CD14-positive monocyte (primary cell): ENCODE measurements around the gene MOGAT3. TPM values are rescaled to one million over a fixed set of nuclear protein-coding genes. Genes with fewer than 3 reads are reported as not detected.

ENCODE experiments used
- DNase-seq, 3 donors: peaks; one replicate each; pipeline ENCODE4 v3.0.0-alpha.2; 2011 to 2022
- H2AFZ ChIP-seq: 2 replicates; pipeline ENCODE4 v1.6.0; 2012; ENCODE audit warnings: mild to moderate bottlenecking, low read depth, low read length, inconsistent platforms; ENCODE audit not compliant: insufficient read depth, poor library complexity, severe bottlenecking
- H3K27ac ChIP-seq, 2 donors: 1 replicate in 1 of 2; 2 replicates in 1 of 2; pipeline ENCODE4 v1.5.1; 2012 to 2013; ENCODE audit warnings: low read length in 2 of 2, control low read depth in 1 of 2, inconsistent platforms in 1 of 2, low read depth in 1 of 2, mild to moderate bottlenecking in 1 of 2
- H3K27me3 ChIP-seq, 2 donors: one replicate each; pipeline versions ENCODE4 v1.6.0 to v1.6.1; 2011 to 2013; ENCODE audit warnings: low read length in 2 of 2; ENCODE audit not compliant: control insufficient read depth in 2 of 2, insufficient read depth in 2 of 2
- H3K36me3 ChIP-seq, 2 donors: replicated peaks in 1 of 2; 1 replicate in 1 of 2; 2 replicates in 1 of 2; pipeline versions ENCODE4 v1.5.1 to v1.6.1; 2012 to 2013; ENCODE audit warnings: low read length in 2 of 2, control low read depth in 1 of 2, inconsistent platforms in 1 of 2, mild to moderate bottlenecking in 1 of 2; ENCODE audit not compliant: insufficient read depth in 2 of 2, control insufficient read depth in 1 of 2
- H3K4me1 ChIP-seq, 2 donors: 1 replicate in 1 of 2; 2 replicates in 1 of 2; pipeline versions ENCODE4 v1.5.1 to v1.6.1; 2012 to 2013; ENCODE audit warnings: low read length in 2 of 2, control low read depth in 1 of 2, inconsistent platforms in 1 of 2, mild to moderate bottlenecking in 1 of 2, moderate library complexity in 1 of 2; ENCODE audit not compliant: insufficient read depth in 2 of 2, control insufficient read depth in 1 of 2
- H3K4me2 ChIP-seq: replicated peaks from 2 replicates; pipeline ENCODE3; 2012; ENCODE audit warnings: low read length, moderate library complexity, mild to moderate bottlenecking; ENCODE audit not compliant: poor library complexity, severe bottlenecking; ENCODE audit errors: extremely low read depth
- H3K4me3 ChIP-seq, 3 experiments: fragments of 200-600 bp in 1 of 3; sonication (generic) in 1 of 3; replicated peaks in 1 of 3; 1 replicate in 2 of 3; 2 replicates in 1 of 3; pipeline ENCODE4 v1.5.1; 2011 to 2013; ENCODE audit warnings: low read length in 3 of 3, mild to moderate bottlenecking in 3 of 3, control low read depth in 2 of 3, low read depth in 2 of 3, inconsistent platforms in 1 of 3, moderate library complexity in 1 of 3
- H3K79me2 ChIP-seq: 2 replicates; pipeline ENCODE4 v1.6.0; 2012; ENCODE audit warnings: mild to moderate bottlenecking, control low read depth, inconsistent platforms, low read length, moderate library complexity; ENCODE audit not compliant: insufficient read depth
- H3K9ac ChIP-seq: 2 replicates; pipeline ENCODE4 v1.6.0; 2017; ENCODE audit warnings: low read length, mild to moderate bottlenecking; ENCODE audit not compliant: insufficient read depth, poor library complexity, severe bottlenecking
- H3K9me3 ChIP-seq, 2 donors: replicated peaks in 1 of 2; 1 replicate in 1 of 2; 2 replicates in 1 of 2; pipeline versions ENCODE4 v1.5.1 to v1.6.1; 2012 to 2013; ENCODE audit warnings: low read length in 2 of 2, control low read depth in 1 of 2; ENCODE audit not compliant: control insufficient read depth in 1 of 2, insufficient read depth in 1 of 2
- H4K20me1 ChIP-seq: 2 replicates; pipeline ENCODE4 v1.6.0; 2012; ENCODE audit warnings: mild to moderate bottlenecking, low read length, control low read depth, moderate library complexity; ENCODE audit not compliant: insufficient read depth
- H3K27ac Mint-ChIP-seq, 7 donors: one replicate each; pipeline ENCODE4 v1.8.0; 2020; ENCODE audit warnings: mild to moderate bottlenecking in 7 of 7, mixed read lengths in 7 of 7, moderate library complexity in 6 of 7, inconsistent platforms in 2 of 7
- H3K27me3 Mint-ChIP-seq, 3 donors: one replicate each; pipeline ENCODE4 v1.8.0; 2021 to 2022; ENCODE audit warnings: low read depth in 3 of 3, mild to moderate bottlenecking in 3 of 3, mixed read lengths in 3 of 3, moderate library complexity in 3 of 3, inconsistent platforms in 1 of 3
- H3K36me3 Mint-ChIP-seq, 2 donors: one replicate each; pipeline ENCODE4 v1.8.0; 2020; ENCODE audit warnings: mixed read lengths in 2 of 2, inconsistent platforms in 1 of 2, mild to moderate bottlenecking in 1 of 2
- H3K4me1 Mint-ChIP-seq: one replicate; pipeline ENCODE4 v1.8.0; 2020; ENCODE audit warnings: mild to moderate bottlenecking, mixed read lengths
- H3K4me3 Mint-ChIP-seq, 2 donors: one replicate each; pipeline ENCODE4 v1.8.0; 2020; ENCODE audit warnings: mild to moderate bottlenecking in 2 of 2, mixed read lengths in 2 of 2, moderate library complexity in 1 of 2
- H3K9me3 Mint-ChIP-seq, 7 donors: one replicate each; pipeline ENCODE4 v1.8.0; 2020 to 2022; ENCODE audit warnings: mixed read lengths in 7 of 7, mild to moderate bottlenecking in 6 of 7, moderate library complexity in 6 of 7, inconsistent platforms in 2 of 7
- WGBS: methylation state at CpG from one replicate; pipeline ENCODE4 v1.1.5; 2013; ENCODE audit warnings: missing lambda C conversion rate; ENCODE audit not compliant: insufficient coverage; 5-methylcytosine and 5-hydroxymethylcytosine counted together
- intact Hi-C, 2 donors: fragments of 100-400 bp; cut with micrococcal nuclease; formaldehyde crosslinking; loops; one replicate each; pipeline versions ENCODE4 v1.15.0 to v1.15.1; 2023
- polyA plus RNA-seq, 3 donors: library from polyadenylated mRNA; depleted of rRNA in 1 of 3; unstranded in 2 of 3; stranded (reverse) in 1 of 3; fragments of 300-500 nt in 2 of 3; fragments of >200 nt in 1 of 3; fragmentation: Illumina TruSeq in 2 of 3; gene quantifications; 1 replicate in 2 of 3; 2 replicates in 1 of 3; pipeline ENCODE4 v1.2.3, GENCODE V29; 2012 to 2021
- TF ChIP-seq, protein P1 (sequence below): fragments of 200-600 bp; IDR thresholded peaks from one replicate; pipeline ENCODE4 v1.8.0; 2022; ENCODE audit warnings: antibody characterized with exemption, mild to moderate bottlenecking

Gene MOGAT3
- polyA plus RNA-seq, 3 donors: not detected

DNA sequence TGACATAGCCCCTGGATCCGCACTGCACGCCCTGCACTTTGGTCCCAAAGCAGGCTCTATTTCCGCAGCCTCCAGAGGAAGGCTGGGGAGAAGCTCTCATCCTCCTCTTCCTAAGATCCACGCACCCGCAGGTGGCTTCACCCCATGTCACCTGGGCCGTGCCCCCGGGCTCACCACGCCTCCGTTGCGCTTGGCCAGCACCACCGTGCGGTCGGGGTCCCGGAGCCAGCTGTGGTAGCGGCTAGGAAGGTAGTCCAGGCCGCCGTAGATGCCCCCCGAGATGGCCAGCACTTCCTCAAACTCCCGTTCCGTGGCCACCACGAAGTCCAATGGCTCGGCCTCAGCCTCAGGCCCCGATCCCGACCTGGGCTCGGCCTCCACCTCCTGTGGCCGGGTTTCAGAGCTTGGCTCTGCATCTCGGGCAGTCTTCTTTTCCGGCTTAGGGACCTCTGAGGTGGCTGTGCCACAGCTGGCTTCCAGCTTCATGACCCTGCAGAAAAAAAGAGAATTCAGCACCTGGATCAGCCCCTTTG is 26.4 kb downstream of the MOGAT3 start:
- H3K27ac ChIP-seq: no peak overlapping the region
- Mint-ChIP-seq H3K27ac (no peak overlapping the region), H3K4me3 (peak overlapping the region; percentile 41 to 87), H3K4me1 (peaks cover 45% of the 10 kb centered on the region), H3K9me3 (peaks cover 6 to 48% (median 23%) of the 10 kb centered on the region in 7 donors), H3K27me3 (peaks cover 98 to 100% (median 99%) of the 10 kb centered on the region in 3 donors), H3K36me3 (peaks cover 10 to 21% of the 10 kb centered on the region in 2 donors)
- no peaks in the 10 kb centered on the region for H3K36me3 ChIP-seq
- H3K27me3 ChIP-seq: peaks cover 77 to 100% of the 10 kb centered on the region in 2 donors
- WGBS: 3% methylated on average over 27 of the region's 28 CpGs
- H2AFZ ChIP-seq: no peak overlapping the region
- no peak for DNase-seq
- intact Hi-C loops: no loop called here
- no peak overlapping the region for H3K9ac ChIP-seq
- H3K4me2 ChIP-seq: peak overlapping the region; percentile 8
- H3K9me3 ChIP-seq: peaks cover 5 to 47% of the 10 kb centered on the region in 2 donors
- H4K20me1 ChIP-seq: no peaks in the 10 kb centered on the region
- no peaks in the 10 kb centered on the region for H3K79me2 ChIP-seq
- peak overlapping the region in 1 of 3 experiments; percentile 23 for H3K4me3 ChIP-seq
- peaks cover 40 to 43% of the 10 kb centered on the region in 2 donors for H3K4me1 ChIP-seq
- TF ChIP-seq, protein P1, sequence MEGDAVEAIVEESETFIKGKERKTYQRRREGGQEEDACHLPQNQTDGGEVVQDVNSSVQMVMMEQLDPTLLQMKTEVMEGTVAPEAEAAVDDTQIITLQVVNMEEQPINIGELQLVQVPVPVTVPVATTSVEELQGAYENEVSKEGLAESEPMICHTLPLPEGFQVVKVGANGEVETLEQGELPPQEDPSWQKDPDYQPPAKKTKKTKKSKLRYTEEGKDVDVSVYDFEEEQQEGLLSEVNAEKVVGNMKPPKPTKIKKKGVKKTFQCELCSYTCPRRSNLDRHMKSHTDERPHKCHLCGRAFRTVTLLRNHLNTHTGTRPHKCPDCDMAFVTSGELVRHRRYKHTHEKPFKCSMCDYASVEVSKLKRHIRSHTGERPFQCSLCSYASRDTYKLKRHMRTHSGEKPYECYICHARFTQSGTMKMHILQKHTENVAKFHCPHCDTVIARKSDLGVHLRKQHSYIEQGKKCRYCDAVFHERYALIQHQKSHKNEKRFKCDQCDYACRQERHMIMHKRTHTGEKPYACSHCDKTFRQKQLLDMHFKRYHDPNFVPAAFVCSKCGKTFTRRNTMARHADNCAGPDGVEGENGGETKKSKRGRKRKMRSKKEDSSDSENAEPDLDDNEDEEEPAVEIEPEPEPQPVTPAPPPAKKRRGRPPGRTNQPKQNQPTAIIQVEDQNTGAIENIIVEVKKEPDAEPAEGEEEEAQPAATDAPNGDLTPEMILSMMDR: no peak

DNA sequence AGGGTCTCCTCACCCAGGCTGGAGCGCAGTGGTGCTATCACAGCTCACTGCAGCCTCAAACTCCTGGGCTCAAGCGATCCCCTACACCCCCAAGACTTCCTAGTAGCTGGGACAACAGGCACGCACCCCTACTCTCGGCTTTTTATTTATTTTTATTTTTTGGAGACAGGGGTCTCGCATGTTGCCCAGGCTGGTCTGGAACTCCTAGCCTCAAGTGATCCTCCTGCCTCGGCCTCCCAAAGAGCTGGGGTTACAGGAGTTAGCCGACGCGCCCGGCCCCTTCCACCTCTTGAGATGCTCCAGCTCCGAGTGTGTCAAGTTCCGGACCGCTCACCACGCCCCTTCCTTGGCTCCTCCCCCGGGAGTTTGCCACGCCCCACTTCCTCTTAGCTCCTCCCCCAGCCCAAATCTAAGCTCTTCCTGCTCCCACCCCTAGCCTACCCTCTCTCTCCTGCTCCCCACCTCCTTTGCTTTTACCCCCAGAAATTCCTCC is 27.0 kb downstream of the MOGAT3 start:
- peak overlapping the region in 1 of 3 experiments; percentile 23 for H3K4me3 ChIP-seq
- Mint-ChIP-seq H3K4me1 (peaks cover 47% of the 10 kb centered on the region), H3K27ac (peak overlapping the region in 1 of 7 donors; percentile 75)

More for the DNA sequence above, 27.0 kb downstream of the MOGAT3 start:
- Mint-ChIP-seq H3K9me3 (peaks cover 6 to 50% (median 25%) of the 10 kb centered on the region in 7 donors), H3K4me3 (peak overlapping the region in 1 of 2 donors; percentile 87), H3K36me3 (peaks cover 10 to 26% of the 10 kb centered on the region in 2 donors), H3K27me3 (peaks cover 98 to 100% (median 99%) of the 10 kb centered on the region in 3 donors)
- Histone ChIP-seq H2AFZ (no peak overlapping the region), H3K79me2 (no peaks in the 10 kb centered on the region), H3K9me3 (peaks cover 5 to 47% of the 10 kb centered on the region in 2 donors), H3K4me2 (peak overlapping the region; percentile 20), H4K20me1 (no peaks in the 10 kb centered on the region), H3K4me1 (peaks cover 41 to 48% of the 10 kb centered on the region in 2 donors), H3K27ac (no peak overlapping the region), H3K27me3 (peaks cover 78 to 100% of the 10 kb centered on the region in 2 donors), H3K9ac (no peak overlapping the region), H3K36me3 (no peaks in the 10 kb centered on the region)
- 6% methylated on average over 14 of the region's 16 CpGs for WGBS
- DNase-seq: peak; percentile 43 to 62 (median 43)
- intact Hi-C loops: no loop called here
- TF ChIP-seq, protein P1: no peak
